ENCODE results near the gene DOCK9.

DNA sequence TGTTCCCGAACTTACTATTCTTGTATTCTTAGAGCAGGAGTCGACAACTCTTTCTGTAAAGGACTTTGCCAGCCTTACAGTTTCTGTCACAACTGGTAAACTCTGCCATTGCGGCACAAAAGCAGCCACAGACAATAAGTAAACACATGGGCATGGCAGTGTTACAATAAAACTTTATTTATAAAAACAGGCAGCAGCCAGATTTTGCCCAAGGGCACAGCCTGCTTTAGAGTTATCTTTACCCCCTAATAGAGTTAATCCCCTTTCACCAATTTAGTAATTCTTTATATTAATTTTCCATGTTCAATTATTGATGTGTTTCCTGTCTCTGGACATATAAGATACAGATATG lies 19.4 kb downstream of the DOCK9 start:
- TF ChIP-seq EZH2 (IDR thresholded peaks at IDR 0.05; ENCODE audit: borderline replicate concordance, low read depth, low read length, severe bottlenecking) (no peak), MYC (IDR thresholded peaks at IDR 0.05; ENCODE audit: low read depth, low read length) (no peak), CTCF (IDR thresholded peaks at IDR 0.05; ENCODE audit: extremely low read depth in 1 of 2, insufficient read depth in 1 of 2, low read depth in 1 of 2, low read length in 2 of 2) (no peak), POLR2A (IDR thresholded peaks at IDR 0.05; ENCODE audit: low read depth, low read length) (no peak)

Measured in endothelial cell of umbilical vein (primary cell).